VCaP (cell line): ENCODE results near the gene CRTC2.
A peak's percentile ranks its signal among the peaks of the same experiment; 100 is the strongest.
"Not testable (repeated sequence)": the region's sequence is repeated elsewhere in the genome, so short reads cannot be mapped to it uniquely, and the experiment has no call there.

ENCODE experiments used
- H3K27ac ChIP-seq: fragments of 450-650 bp; 2 replicates; pipeline ENCODE4 v1.5.1; 2017
- TF ChIP-seq, protein P1 (sequence below): fragments of 450-650 bp; conservative IDR thresholded peaks from 2 replicates; pipeline ENCODE4 v1.5.1; 2017; ENCODE audit warnings: mild to moderate bottlenecking, moderate library complexity

The CRTC2 gene

DNA sequence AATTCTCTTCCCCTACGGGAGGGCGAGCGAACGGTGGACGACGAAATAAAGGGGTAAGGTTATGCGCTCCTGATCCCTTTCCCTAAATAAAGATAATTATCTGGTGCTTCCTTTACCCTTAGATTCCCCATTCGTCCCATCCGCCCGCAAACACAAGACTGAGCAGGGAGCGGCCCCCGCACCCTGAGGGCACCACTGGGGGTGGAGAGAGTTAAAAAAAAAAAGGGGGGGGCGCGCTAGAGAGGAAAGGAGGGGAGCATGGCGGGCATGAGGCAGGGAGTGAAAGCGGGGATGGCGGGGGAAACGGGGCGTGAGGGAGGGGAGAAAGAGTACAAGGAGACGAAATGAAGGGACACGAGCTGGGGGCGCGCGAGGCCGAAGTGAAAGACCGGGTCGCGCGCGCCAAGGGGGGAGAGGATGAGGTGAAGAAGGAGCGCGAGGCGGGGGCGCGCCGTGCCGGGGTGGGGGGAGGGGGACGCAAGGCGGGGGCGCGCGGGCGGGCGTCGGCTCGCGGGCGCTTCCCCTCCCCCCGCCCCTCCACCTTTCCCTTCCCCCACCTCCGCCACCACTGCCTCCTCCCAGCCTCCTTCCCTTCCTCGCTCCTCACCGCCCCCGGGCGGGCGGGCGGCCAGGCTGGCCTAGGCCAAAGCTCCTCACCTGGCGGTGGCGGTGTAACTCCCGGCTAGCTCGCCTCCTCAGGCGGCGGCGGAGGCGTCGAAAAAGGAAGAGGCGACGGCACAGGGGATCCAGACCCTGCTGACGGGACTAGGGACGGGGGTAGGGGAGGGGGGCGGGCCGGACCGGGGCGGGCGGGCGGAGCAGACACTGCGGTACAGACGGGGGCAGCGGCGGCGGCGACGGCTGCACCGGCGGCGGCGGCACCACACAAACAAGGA is 36.1 kb downstream of the CRTC2 start:
- TF ChIP-seq, protein P1, sequence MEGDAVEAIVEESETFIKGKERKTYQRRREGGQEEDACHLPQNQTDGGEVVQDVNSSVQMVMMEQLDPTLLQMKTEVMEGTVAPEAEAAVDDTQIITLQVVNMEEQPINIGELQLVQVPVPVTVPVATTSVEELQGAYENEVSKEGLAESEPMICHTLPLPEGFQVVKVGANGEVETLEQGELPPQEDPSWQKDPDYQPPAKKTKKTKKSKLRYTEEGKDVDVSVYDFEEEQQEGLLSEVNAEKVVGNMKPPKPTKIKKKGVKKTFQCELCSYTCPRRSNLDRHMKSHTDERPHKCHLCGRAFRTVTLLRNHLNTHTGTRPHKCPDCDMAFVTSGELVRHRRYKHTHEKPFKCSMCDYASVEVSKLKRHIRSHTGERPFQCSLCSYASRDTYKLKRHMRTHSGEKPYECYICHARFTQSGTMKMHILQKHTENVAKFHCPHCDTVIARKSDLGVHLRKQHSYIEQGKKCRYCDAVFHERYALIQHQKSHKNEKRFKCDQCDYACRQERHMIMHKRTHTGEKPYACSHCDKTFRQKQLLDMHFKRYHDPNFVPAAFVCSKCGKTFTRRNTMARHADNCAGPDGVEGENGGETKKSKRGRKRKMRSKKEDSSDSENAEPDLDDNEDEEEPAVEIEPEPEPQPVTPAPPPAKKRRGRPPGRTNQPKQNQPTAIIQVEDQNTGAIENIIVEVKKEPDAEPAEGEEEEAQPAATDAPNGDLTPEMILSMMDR: peak; percentile 34; the same call in 1 of the 2 replicates

DNA sequence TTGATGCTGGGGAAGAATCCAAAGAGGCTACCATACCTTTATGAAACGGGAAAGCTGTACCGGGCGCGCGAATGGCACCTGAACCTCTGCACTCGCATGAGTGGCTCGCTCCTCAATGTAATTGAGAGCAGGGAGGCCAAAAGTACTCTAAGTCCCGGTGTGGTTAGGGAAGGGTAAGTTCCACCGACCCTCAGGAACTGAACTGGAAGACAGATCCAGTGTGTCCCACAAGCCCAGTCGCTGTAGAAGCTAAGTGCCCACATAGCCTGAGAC is 36.7 kb downstream of the CRTC2 start:
- TF ChIP-seq, protein P1: no peak
- peak overlapping the region; percentile 96 for H3K27ac ChIP-seq

More for the DNA sequence above, 36.1 kb downstream of the CRTC2 start:
- H3K27ac ChIP-seq: peak overlapping the region; percentile 96

DNA sequence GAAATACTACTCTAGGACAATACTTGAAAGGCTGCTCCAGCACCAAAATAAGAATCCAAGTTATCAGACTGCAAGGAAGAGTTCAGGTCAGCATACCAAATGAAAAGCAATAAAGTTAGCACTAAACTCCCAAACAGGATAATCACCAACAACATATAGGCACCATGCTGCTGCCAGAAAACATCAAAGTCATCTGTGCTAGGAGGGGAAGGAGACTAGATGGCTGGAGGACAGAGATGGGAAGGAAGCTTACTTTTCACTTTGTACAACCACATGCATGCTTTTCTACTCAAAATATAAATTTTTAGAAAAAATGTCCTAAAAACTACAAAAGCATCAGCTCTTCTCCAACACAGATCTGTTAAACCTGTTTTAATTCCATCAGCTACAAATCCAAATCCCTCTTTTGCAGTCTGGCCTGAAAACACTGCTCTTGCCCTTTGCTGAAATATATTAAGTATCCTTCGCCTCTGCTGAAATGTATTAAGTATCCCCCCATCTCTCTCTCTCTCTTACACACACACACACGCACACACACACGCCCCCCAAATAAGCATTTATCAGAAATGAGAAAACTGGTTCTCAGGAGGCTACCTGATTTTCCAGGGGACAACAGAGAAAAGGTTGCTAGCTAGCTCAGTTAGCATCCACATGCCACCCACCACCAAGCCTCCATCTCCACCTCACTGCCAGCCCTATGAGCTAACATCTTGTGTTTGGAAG is 37.2 kb downstream of the CRTC2 start:
- peak overlapping the region; percentile 96 for H3K27ac ChIP-seq
- TF ChIP-seq, protein P1: no peak

DNA sequence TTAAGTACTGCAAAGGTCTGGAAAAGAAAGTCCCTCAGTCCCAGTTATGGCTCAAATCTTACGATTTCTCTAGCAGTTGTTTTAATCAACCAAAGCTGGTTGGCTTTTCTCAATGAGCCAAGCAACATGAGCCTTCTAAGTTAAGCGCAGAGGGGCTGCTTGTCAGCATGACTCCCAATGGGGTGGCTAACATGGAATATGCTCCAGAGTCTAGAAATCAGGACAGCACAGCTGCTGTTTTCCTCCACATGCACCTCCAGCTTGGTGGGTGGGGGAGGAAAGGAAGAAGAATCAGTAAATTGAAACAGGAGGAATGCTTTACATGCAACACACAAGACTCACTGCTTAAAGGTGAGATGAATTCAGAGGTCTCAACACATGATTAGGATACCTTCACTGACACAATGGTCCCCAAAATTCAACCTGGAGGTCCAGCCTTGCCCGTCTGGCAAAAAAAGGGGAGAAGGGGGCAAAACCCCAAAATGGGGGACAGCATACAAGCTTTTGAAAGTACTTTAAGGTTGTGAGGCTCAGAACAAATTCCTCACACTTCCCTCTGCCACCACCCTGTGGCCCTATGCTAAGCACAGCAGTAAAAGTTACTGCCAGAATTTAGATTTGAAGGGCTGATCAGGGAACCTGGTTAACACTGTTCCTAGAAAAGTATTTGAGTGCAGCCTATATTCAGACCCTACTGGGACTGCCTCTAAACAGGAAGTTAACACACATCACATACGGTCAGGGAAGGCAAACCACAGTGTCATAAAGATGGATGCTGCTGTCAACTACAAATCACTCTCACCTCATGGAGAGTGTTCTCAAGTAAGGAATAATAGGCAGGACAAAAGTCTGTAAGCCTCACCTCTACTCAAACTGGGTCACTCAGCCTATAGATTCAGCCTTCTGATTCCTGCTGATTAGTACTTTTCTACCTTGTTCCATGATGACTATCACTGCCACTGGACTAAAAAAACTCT is 38.2 kb downstream of the CRTC2 start:
- TF ChIP-seq, protein P1: peak; percentile 62
- H3K27ac ChIP-seq: peak overlapping the region; percentile 96

DNA sequence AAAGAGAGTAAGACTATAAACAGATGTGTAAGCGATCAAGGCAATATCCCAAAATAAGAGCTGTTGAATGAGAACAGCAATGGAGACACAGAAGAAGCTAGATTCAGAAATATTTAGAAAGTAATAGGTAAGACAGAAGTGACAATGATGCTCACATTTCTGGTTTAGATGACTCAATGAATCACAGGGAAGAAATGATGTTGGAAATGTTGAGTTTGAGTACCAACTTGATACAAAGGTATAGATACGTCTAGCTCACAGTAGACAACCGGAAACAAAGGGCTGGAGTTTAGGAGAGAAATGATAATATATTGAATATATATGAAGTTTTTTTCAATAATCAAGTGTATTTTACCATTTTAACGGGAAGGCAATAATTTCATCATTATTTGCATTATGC is 42.1 kb downstream of the CRTC2 start:
- TF ChIP-seq, protein P1: no peak
- H3K27ac ChIP-seq: no peak overlapping the region

DNA sequence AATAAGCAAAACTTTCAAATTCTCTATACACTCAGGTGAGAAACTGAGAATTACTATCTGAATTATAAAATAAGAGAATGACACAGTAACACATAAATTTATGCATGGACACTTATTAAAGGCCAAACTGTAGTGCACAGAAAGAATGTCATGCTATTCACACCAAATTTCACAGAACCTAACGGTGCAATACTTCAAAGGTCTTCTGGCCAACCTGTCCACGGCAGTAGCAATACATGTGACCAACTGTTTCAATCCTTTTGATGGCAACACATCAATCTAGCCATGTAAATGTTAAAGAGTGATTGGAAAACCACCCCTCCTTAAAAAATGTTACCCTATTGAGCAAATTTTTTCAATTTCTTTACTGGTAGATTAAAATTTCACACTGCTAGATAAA is 46.1 kb downstream of the CRTC2 start:
- TF ChIP-seq, protein P1: no peak
- H3K27ac ChIP-seq: no peak overlapping the region

DNA sequence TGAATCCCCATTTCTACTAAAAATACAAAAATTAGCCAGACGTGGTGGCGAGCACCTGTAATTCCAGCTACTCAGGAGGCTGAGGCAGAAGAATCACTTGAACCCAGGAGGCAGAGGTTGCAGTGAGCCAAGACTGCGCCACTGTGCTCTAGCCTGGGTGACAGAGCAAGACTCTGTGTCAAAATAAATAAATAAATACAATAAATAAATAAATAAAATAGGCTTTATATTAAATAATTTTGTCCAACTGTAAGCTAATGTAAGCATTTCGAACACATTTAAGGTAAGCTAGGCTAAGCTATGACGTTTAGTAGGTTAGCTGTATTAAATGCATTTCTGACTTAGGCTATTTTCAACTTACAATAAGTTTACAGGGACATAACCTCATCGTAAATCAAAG is 47.9 kb downstream of the CRTC2 start:
- H3K27ac ChIP-seq: not testable (repeated sequence)
